ENCODE results near the gene IGLL1.

The IGLL1 gene

GRCh38 chr22:23526596-23527316 is 53.3 kb downstream of the IGLL1 start:
- DNase-seq, result no peak

DNA sequence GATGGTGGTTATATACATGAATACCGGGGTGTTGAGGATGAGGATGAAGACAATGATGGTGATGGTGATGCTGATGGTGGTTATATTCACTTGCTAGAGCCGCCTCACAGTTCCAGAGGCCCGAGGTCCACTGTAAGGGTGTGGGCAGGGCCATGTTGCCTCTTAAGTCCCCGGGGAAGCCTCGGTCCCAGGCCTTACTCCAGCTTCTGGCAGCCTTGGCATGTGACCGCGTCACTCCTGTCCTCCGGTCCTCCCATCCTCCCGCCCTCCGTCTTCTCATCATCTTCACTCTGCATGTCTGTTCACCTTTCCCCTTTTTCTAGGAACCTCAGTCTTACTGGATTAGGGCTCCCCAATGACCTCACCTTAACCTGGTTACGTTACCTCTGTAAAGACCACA is 54.6 kb downstream of the IGLL1 start:
- no peak for DNase-seq

DNA sequence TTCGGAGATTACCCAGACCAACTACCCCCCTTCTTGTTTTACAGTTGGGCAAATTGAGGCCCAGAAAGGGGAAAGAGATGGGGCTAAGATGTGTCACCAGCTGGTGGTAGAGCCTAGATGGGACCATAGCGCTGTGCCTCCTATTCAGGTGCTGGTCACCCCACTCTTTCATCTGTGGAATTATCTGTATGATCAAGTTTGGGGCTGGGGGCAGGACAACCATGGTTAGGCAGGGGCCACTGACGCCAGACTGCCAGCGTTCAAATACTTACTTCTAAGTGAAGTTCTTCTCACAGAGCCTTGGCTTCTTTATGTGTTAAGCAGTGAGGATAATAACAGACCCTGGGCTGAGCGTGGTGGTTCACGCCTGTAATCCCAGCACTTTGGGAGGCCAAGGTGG is 55.9 kb downstream of the IGLL1 start:
- DNase-seq, result no peak

DNA sequence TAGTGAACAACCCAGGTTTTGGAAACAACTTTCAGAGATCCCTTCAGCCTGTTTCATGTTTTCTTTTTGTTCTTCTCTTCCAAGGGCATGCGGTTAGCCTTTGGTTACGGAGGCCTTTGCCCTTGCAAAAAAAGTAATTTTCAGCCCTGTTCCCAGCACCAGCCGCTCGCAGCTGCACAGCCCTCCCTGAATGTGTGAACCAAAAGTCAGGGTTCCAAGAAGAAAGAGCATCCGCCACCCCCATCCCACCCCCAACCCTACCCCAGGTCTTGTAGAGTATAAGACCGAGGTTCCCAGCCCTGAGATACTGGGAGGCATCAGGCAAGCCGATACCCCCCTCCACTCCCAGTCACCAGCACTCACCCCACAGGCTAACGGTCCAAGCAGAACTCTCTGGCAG is 56.4 kb downstream of the IGLL1 start:
- DNase-seq, result no peak

All from activated effector memory CD4-positive, alpha-beta T cell treated with anti-CD3 and anti-CD28 coated beads, Interleukin-2, amount 50 U/mL, for 16 hours (primary cell).